Measurements from ENCODE around the gene PPP1CA. TPM values are rescaled to one million over a fixed set of nuclear protein-coding genes. Genes with fewer than 3 reads are reported as not detected.

The PPP1CA gene
- total RNA-seq, 1 experiment from 2014 or later = 169 TPM

DNA sequence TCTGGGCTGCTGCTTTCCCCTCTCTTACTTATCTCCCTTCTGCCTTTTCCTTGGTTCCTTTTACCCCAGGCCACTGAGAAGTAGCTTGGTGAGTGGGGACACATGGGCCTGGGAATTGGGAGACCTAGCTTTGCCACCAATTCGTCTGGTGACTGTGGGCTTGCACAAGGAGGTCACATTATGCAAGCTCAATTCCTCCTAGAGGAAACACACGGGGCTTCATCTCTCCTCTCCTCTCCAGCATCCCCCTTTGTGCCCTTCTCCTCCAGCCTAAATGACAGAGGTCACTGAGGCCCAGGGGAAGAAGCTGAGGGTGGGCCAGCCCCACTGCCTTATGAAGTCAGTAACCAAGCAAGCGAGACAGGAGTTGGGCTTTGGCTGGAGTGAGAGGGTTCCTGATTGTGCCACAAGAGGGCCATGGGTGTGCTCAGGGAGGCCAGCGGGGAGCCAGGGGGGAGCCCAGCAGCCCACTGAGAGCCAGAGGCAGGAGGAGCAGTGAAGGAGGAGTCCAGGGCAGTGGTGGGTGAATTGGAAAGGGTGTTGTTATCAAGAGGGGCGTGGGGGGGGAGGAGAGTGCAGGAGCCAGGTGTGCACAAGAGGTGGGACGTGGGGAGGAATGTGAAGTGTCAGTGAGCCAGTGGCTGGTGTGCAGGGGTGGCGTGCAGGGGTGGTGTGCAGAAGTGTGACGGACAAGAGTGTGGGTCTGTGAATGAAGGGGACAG is 30.3 kb downstream of the PPP1CA start:
- no peak overlapping the region for H3K4me3 ChIP-seq
- 0 out of 2 replicates have a peak, but pooled peaks cover 8% of the 10 kb centered on the region for H3K36me3 ChIP-seq
- peaks cover 33% of the 10 kb centered on the region for H3K4me1 ChIP-seq
- peak; percentile 29 to 57 for DNase-seq
- no peaks in the 10 kb centered on the region for H3K27me3 ChIP-seq
- H3K27ac ChIP-seq = no peak overlapping the region; the same call in 1 of the 2 replicates
- no peaks in the 10 kb centered on the region for H3K9me3 ChIP-seq (replicated peaks)

DNA sequence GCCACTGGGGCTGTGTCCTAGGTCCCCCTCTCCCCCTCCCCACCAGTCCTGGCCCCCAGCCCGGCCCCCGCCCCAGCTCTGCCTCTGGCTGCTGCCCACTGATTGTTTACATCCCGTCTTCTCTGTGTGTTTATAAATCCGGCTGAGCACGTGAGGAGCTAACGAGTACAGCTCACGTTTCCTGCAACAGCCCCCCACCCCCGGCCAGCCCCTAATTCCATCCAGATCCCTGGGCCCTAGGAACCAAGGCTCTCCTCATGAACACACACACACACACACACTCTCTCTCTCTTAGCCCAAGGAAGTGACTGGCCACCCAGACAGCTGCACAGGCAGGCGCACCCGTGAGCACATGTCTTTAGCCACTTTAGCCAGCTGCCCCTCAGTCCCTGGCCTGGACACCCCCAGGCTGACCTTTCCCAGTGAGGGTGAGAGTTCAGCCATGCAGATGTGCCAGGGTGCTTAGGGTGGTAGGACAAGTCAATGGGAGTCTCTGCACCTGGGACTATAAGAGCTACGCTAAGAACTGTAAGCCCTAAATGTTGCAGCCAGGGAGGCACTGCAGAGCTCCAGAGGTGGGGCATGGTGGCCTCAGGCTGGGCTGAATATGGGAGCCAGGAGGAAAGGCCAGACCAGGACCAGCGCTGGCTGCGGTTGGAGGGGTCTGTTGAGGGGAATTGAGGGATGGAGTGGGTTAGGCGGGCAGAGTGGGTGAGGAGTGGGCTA is 31.1 kb downstream of the PPP1CA start:
- Histone ChIP-seq H3K9me3 (replicated peaks) (no peaks in the 10 kb centered on the region), H3K27me3 (no peaks in the 10 kb centered on the region), H3K4me1 (peaks cover 30% of the 10 kb centered on the region), H3K4me3 (no peak overlapping the region), H3K36me3 (0 out of 2 replicates have a peak, but pooled peaks cover 8% of the 10 kb centered on the region), H3K27ac (peak overlapping the region; percentile 13; the same call in 1 of the 2 replicates)
- DNase-seq = peak; percentile 50 to 58

DNA sequence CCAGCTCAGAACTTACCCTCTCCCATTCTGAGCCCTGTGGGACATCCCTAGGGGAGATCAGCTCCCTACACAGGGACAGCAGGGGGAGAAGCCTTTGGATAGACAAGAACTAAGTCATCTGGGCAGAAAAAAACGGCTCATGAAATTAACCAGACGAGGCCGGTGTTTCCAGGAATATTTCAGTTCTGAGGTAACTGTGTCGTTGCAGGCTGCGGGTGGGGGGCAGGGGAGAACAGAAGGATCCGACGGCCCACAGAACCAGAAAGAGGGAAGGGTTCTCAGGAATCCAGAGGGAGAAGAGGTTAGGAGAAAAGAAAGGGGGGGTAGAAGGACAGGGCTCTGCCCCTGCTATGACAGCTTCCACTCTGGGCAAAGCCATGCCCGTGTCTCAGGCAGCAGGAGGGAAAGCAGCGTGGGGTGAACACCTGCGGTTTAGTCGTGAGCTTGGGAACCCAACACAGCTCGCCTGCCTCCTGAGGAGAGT is 31.8 kb downstream of the PPP1CA start:
- H3K27ac ChIP-seq = no peak overlapping the region
- DNase-seq = no peak
- no peaks in the 10 kb centered on the region for H3K27me3 ChIP-seq
- peaks cover 30% of the 10 kb centered on the region for H3K4me1 ChIP-seq
- peaks cover 8% of the 10 kb centered on the region; the same call in 1 of the 2 replicates for H3K36me3 ChIP-seq
- no peaks in the 10 kb centered on the region for H3K9me3 ChIP-seq (replicated peaks)
- H3K4me3 ChIP-seq = no peak overlapping the region

DNA sequence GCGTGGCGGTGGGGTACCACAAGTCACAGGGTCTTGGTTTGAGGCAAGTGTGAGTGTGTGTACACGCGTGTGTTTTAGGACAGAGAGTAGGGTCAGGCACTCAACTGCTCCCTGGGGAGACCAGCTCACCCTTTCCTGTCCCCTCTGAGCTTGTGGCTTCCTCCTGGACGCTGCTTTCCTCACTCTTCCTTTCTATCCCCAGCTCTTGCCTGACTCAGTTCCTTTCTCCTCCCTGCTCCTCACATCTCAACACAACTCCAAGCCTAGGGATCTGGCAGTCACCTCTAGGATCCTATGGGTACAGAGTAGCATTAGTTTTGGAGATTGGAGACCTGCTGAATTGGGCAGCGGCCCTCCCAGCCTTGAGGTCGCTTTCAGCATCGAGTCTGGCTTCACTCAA is 32.4 kb downstream of the PPP1CA start:
- H3K4me3 ChIP-seq = no peak overlapping the region
- H3K27ac ChIP-seq = no peak overlapping the region
- H3K9me3 ChIP-seq (replicated peaks) = no peaks in the 10 kb centered on the region
- no peak for DNase-seq
- no peaks in the 10 kb centered on the region for H3K27me3 ChIP-seq
- H3K36me3 ChIP-seq = peaks cover 8% of the 10 kb centered on the region; the same call in 1 of the 2 replicates
- H3K4me1 ChIP-seq = peaks cover 24% of the 10 kb centered on the region

DNA sequence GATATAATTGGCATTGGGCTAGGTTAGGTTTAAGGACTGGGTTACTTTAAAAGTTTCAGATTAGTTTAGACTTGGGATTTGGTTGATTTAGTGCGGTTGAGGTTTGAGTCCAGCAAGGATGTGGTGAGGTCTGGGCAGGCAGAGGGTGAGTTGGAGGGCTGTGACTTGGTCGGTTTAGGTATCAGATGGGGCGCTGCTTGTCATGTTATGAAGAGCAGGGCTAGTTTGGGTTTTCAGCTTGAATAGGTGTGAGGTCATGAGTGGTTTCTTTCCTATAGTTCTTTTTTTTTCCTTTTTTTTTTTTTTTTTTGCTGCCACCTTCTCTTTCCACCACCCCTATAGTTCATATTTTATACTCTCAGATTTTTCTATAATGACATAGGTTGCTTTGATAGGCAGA is 33.0 kb downstream of the PPP1CA start:
- no peak for DNase-seq
- Histone ChIP-seq H3K4me3 (no peak overlapping the region), H3K9me3 (replicated peaks) (no peaks in the 10 kb centered on the region), H3K36me3 (peaks cover 8% of the 10 kb centered on the region; the same call in 1 of the 2 replicates), H3K27me3 (no peaks in the 10 kb centered on the region), H3K27ac (no peak overlapping the region), H3K4me1 (peaks cover 24% of the 10 kb centered on the region)

DNA sequence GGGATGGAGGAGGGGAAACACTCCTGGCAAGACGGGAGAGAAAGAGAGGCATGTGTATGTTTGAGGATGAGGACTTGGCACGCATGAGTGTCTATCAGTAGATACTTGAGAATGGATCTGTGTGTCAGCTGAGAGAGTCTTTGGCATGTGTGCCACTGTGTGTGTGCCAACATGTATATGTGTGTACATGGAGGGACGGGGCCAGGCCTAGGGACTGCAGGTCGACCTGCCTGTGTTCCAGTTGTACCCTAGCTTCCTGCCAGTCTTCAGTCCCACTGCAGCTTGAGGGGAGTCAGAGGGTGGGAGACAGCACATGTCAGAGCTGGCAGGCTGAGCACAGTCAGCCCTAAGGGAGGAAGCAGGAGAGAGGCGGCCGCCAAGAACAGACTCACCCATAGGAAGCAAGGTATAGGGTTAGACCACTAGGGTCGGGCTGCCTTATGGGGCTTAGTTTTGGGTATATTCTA is 33.9 kb downstream of the PPP1CA start:
- H3K27me3 ChIP-seq = no peaks in the 10 kb centered on the region
- no peaks in the 10 kb centered on the region for H3K9me3 ChIP-seq (replicated peaks)
- H3K36me3 ChIP-seq = peaks cover 8% of the 10 kb centered on the region; the same call in 1 of the 2 replicates
- no peak overlapping the region for H3K27ac ChIP-seq
- DNase-seq = no peak
- H3K4me3 ChIP-seq = no peak overlapping the region
- H3K4me1 ChIP-seq = peaks cover 24% of the 10 kb centered on the region

DNA sequence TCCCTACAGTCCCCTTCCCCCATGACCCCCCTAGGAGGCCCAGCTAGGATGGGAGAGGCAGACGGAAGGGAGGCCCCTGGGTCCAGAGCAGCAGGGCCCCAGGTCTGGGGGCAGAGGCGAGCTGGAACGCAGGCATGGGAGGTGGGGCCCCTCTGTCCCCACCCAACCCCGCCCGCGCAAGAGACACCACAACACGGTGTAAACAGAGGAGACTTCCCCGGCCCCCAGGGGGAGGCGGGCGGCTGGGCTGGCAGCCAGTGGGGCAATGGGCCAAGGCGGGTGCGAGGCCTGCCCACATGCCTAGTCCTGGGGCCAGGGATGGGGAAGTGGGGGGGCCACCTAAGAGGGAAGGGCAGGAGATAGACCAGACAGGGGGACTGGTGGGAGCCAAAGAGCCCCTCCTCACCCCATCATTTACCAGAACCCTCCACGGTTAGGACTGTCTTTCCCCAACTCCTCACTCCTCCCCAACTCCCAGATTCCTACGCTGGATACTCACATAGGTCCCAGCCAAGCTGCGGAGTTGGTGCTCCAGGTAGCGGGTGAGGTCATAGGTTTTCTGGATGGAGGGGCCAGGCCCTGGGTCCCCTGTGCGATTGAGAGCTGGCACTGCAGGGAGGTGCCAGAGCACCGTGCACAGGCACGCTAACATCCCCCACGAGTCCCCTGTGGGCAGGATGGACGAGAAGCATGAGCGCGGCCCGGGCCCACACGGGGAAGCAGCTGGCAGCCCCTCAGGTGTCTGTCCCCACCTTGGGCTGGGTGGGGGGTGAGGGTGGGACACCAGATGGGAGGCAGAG is 34.5 kb downstream of the PPP1CA start:
- Histone ChIP-seq H3K27ac (no peak overlapping the region), H3K27me3 (no peaks in the 10 kb centered on the region), H3K4me3 (no peak overlapping the region), H3K9me3 (replicated peaks) (no peaks in the 10 kb centered on the region), H3K4me1 (peaks cover 24% of the 10 kb centered on the region), H3K36me3 (peaks cover 8% of the 10 kb centered on the region; the same call in 1 of the 2 replicates)
- DNase-seq = no peak

DNA sequence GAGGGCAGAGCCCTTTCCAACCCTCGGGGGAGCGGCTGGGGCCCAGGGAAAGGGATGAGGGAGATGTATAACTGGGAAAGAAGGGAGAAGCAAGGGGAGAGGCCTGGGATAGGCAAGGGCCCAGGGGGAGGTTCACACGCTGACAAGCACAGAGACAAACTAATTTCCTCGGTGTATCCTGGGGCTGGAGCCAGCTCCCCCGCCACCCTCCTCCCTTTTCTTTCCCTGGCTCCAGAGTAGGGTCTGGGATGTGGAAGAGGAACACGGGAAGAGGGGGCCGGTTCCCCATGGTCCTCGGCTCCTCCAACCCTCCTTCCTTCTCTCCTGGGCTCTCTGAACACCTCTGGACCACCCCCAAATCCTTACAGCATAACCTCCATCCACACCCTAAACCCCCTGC is 35.1 kb downstream of the PPP1CA start:
- DNase-seq = no peak
- Histone ChIP-seq H3K4me3 (no peak overlapping the region), H3K36me3 (peaks cover 8% of the 10 kb centered on the region; the same call in 1 of the 2 replicates), H3K9me3 (replicated peaks) (no peaks in the 10 kb centered on the region), H3K4me1 (peaks cover 21% of the 10 kb centered on the region), H3K27ac (no peak overlapping the region), H3K27me3 (no peaks in the 10 kb centered on the region)

DNA sequence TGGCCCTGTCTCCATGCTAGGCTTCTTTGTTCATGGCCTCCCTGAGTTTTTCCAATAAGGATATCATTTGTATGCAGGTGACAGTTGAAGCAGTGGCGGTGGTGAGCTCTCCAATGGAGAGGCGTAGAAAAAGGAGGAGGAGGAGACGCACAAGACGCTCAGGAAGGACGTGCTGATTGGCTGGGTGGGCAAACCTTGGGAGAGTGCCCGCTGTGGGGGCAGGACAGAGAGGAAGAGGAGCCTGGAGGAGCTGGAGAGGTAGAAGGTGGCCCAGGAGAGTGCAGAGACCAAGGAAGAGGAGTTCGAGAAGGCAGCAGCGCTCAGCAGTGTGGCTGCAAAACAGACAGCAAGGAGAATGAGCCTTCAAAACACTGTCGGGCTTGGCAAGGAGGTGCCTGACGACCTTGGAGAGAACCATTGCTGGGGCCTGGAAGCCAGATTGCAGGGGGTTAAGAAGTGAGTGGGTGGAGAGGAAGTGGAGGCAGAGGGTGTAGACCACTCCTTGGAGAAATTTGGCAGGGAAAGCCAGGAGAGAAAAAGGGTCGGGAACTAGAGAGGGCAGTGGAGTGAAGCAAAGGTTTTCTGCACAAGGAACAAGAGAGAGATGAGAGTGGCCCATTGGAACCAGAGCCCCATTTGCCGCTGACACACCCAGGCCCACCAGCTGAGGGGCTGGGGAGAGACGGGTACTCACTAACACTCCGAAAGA is 35.8 kb downstream of the PPP1CA start:
- no peaks in the 10 kb centered on the region for H3K27me3 ChIP-seq
- H3K36me3 ChIP-seq = peaks cover 8% of the 10 kb centered on the region; the same call in 1 of the 2 replicates
- DNase-seq = no peak
- peaks cover 14% of the 10 kb centered on the region for H3K4me1 ChIP-seq
- no peak overlapping the region for H3K4me3 ChIP-seq
- H3K27ac ChIP-seq = no peak overlapping the region
- no peaks in the 10 kb centered on the region for H3K9me3 ChIP-seq (replicated peaks)

DNA sequence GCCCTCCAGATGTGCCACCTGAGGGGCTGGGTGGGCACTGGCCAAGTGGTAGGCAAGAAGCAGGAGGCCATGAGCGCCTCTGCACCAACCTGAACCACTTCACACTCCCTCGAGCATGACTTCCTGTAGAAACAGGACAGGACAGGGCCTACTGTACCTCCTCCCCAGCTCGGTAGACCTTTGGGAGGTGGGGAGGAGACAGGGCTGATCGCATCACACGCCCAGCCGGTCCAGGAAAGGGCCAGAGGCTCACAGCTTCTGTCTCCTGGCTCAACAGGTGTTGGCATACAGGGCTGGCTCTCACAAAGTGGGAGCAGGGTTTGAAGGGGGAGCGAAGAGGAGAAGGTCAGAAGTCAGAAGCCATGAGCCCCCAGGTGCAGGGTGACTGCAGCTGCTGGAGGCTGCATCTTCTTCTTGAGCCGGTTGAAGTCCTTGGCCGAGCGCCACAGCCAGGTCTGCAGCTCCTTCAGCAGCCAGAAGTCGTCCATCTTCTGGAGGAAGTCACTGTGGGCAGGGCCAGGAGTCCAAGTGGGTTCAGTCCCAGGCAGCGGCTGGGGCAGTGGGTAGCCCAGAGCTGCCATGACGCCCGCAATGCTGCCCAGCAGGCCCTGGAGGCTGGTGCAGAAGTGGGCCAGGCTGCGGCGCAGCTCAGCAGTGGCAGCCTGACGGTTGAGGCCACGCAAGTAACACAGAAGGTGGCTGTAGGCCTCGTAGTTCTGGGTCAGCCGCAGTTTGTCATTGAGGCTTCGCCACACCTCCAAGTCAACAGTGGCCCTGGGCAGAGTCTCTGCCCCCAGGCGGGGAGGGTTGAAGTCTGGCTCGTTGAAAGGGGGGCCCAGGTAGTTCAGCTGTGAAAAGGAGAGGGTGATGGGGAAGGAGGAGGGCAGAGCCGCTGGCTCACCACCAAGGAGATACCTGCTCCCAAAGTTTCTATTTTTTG is 36.6 kb downstream of the PPP1CA start:
- H3K9me3 ChIP-seq (replicated peaks) = no peaks in the 10 kb centered on the region
- peaks cover 8% of the 10 kb centered on the region; the same call in 1 of the 2 replicates for H3K4me1 ChIP-seq
- peaks cover 8% of the 10 kb centered on the region; the same call in 1 of the 2 replicates for H3K36me3 ChIP-seq
- DNase-seq = no peak
- no peak overlapping the region for H3K27ac ChIP-seq
- no peaks in the 10 kb centered on the region for H3K27me3 ChIP-seq
- no peak overlapping the region for H3K4me3 ChIP-seq

DNA sequence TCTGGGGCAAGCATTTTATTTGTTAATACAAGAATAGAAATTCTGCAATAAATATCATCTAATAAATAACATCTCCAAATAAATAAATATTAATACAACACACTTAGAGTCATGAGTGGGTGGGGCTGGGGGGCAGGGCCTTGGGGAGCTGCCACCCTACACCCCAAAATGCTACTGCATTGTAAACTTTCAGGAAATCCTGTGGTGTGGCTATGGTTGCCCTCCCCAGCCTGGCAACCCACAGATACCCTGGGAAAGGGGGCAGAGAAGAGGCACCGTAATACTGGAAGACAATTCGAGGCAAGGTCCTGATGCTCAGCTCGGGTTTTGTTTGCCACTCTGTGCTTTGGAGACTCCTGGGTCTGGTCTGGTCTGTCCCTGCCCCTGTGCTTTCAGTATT is 37.5 kb downstream of the PPP1CA start:
- Histone ChIP-seq H3K27ac (no peak overlapping the region), H3K9me3 (replicated peaks) (no peaks in the 10 kb centered on the region), H3K4me1 (peaks cover 3% of the 10 kb centered on the region; the same call in 1 of the 2 replicates), H3K27me3 (no peaks in the 10 kb centered on the region), H3K4me3 (no peak overlapping the region), H3K36me3 (peaks cover 3% of the 10 kb centered on the region; the same call in 1 of the 2 replicates)
- no peak for DNase-seq

DNA sequence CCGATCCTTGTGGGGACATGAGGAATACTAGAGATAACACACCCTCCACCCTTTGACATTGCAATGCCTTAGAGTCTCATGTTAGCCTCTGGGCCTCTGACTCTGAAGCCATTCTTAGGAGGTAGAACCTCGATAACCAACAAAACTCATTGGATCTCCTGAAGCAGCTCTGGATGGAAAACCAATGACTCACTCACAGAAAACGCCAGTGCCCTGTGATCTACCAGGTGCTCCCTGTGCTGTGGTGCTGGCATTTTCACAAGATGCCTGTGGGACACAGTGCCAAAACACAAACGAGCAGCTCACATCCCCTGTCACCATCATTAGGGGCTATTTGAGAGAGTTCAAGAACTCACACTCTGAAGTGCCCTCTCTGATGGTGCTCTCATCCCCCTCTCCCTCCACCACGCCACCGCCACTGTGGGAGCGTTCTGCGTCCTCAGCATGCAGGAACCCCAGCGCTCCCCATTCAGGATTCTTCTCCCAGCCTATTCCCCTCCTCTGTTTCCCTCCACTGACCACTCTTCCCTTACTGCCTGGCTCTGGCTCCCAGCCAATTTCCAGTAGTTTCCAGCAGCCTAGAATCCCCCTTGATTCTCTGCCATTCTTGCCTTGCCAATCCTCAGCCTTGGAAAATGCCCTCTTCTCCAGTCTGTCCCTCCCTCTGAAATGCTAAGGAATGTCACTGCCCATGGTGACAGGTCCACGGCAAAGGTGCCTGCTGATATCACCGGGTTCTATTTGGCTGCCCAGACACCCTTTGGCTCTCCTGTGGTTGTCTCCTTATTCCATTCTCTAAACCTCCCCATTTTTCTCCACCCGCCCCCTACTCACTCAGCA is 43.6 kb downstream of the PPP1CA start:
- Histone ChIP-seq H3K4me1 (peaks cover 34% of the 10 kb centered on the region), H3K27me3 (no peaks in the 10 kb centered on the region), H3K9me3 (replicated peaks) (no peaks in the 10 kb centered on the region), H3K27ac (no peak overlapping the region), H3K36me3 (no peaks in the 10 kb centered on the region), H3K4me3 (no peak overlapping the region)
- DNase-seq = peak in 1 of 2 experiments; percentile 23
